Activated T-cell treated with anti-CD3 and anti-CD28 coated beads, Interleukin-2, amount 50 U/mL, for 24 hours (primary cell): Measurements from ENCODE around the gene DAB2.
A peak's percentile ranks its signal among the peaks of the same experiment; 100 is the strongest.

Source experiments
- DNase-seq: peaks from one replicate; pipeline ENCODE4 v3.0.0-alpha.2; 2020
- H3K27ac Mint-ChIP-seq: 2 replicates; pipeline ENCODE4 v1.8.0; 2020; ENCODE audit warnings: mild to moderate bottlenecking, mixed read lengths
- H3K27me3 Mint-ChIP-seq: 2 replicates; pipeline ENCODE4 v1.8.0; 2020; ENCODE audit warnings: mixed read lengths
- H3K36me3 Mint-ChIP-seq: 2 replicates; pipeline ENCODE4 v1.8.0; 2020; ENCODE audit warnings: low read depth, mixed read lengths
- H3K4me1 Mint-ChIP-seq: 2 replicates; pipeline ENCODE4 v1.8.0; 2020; ENCODE audit warnings: low read depth, mixed read lengths
- H3K4me3 Mint-ChIP-seq: 2 replicates; pipeline ENCODE4 v1.8.0; 2020; ENCODE audit warnings: mild to moderate bottlenecking, moderate library complexity, mixed read lengths
- H3K9me3 Mint-ChIP-seq: 2 replicates; pipeline ENCODE4 v1.8.0; 2020; ENCODE audit warnings: mixed read lengths

The DAB2 gene

GRCh38 chr5:39455645-39456044 lies 30.9 kb upstream of the DAB2 start:
- DNase-seq: no peak
- peaks cover 29% of the 10 kb centered on the region for H3K27me3 Mint-ChIP-seq
- no peak overlapping the region for H3K27ac Mint-ChIP-seq
- no peaks in the 10 kb centered on the region for H3K36me3 Mint-ChIP-seq
- H3K4me1 Mint-ChIP-seq: no peaks in the 10 kb centered on the region
- H3K4me3 Mint-ChIP-seq: no peak overlapping the region
- no peaks in the 10 kb centered on the region for H3K9me3 Mint-ChIP-seq

- H3K4me3 Mint-ChIP-seq: no peak overlapping the region
- H3K36me3 Mint-ChIP-seq: no peaks in the 10 kb centered on the region
- H3K9me3 Mint-ChIP-seq: no peaks in the 10 kb centered on the region
- no peak for DNase-seq
- H3K27ac Mint-ChIP-seq: no peak overlapping the region
- peaks cover 29% of the 10 kb centered on the region for H3K27me3 Mint-ChIP-seq
- no peaks in the 10 kb centered on the region for H3K4me1 Mint-ChIP-seq
Observed at GRCh38 chr5:39453606-39454005, 28.8 kb upstream of the DAB2 start.

GRCh38 chr5:39452846-39453245 lies 28.1 kb upstream of the DAB2 start:
- Mint-ChIP-seq H3K4me1 (no peaks in the 10 kb centered on the region), H3K36me3 (no peaks in the 10 kb centered on the region), H3K27me3 (peaks cover 24% of the 10 kb centered on the region), H3K9me3 (no peaks in the 10 kb centered on the region), H3K4me3 (no peak overlapping the region), H3K27ac (no peak overlapping the region)
- DNase-seq: no peak

- no peaks in the 10 kb centered on the region for H3K9me3 Mint-ChIP-seq
- no peak overlapping the region for H3K27ac Mint-ChIP-seq
- no peaks in the 10 kb centered on the region for H3K4me1 Mint-ChIP-seq
- H3K36me3 Mint-ChIP-seq: no peaks in the 10 kb centered on the region
- no peak overlapping the region for H3K4me3 Mint-ChIP-seq
- DNase-seq: no peak
- peaks cover 11% of the 10 kb centered on the region for H3K27me3 Mint-ChIP-seq
Observed at GRCh38 chr5:39451276-39451941, 26.6 kb upstream of the DAB2 start.

DNA sequence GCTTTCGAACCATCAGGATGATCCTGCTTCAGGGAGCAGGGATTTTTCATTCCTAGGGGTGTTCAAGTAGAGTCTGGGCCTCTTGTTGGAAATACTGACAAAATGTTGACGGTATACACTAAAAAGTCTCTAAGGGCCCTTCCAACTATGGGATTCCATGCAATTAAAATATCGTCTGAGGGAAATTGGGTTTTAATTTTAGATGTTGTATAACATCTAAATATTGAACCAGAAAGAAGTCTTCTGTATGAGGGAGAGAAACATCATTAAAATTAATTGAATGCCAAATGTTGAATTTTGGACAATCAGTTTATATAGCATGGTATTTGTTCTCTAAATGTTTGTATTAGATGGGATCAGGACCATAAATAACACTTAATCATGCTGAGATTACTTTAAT lies 25.7 kb upstream of the DAB2 start:
- Mint-ChIP-seq H3K27me3 (peaks cover 2% of the 10 kb centered on the region), H3K4me3 (no peak overlapping the region), H3K4me1 (no peaks in the 10 kb centered on the region), H3K36me3 (no peaks in the 10 kb centered on the region), H3K9me3 (no peaks in the 10 kb centered on the region), H3K27ac (no peak overlapping the region)
- no peak for DNase-seq

DNA sequence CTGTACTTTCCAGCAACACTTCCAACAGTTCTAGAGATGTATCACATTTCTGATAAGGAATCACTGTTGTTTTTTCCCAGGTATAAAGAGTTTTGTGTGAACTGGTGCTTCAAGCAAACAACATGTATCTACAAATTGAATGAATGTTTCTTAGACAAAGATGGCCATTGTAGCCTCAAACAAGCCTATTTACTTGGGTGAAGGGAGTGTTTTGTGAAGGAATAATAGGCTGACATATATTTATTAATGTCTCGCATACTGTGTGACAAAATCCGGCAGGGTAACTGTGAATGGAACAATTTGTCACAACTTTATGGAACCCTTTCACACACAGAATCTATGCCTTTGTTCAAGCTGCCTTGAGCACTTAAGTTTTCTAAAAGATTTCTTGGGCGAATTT lies 24.8 kb upstream of the DAB2 start:
- no peak overlapping the region for H3K27ac Mint-ChIP-seq
- no peaks in the 10 kb centered on the region for H3K27me3 Mint-ChIP-seq
- H3K9me3 Mint-ChIP-seq: no peaks in the 10 kb centered on the region
- no peaks in the 10 kb centered on the region for H3K4me1 Mint-ChIP-seq
- no peak overlapping the region for H3K4me3 Mint-ChIP-seq
- no peaks in the 10 kb centered on the region for H3K36me3 Mint-ChIP-seq
- no peak for DNase-seq

DNA sequence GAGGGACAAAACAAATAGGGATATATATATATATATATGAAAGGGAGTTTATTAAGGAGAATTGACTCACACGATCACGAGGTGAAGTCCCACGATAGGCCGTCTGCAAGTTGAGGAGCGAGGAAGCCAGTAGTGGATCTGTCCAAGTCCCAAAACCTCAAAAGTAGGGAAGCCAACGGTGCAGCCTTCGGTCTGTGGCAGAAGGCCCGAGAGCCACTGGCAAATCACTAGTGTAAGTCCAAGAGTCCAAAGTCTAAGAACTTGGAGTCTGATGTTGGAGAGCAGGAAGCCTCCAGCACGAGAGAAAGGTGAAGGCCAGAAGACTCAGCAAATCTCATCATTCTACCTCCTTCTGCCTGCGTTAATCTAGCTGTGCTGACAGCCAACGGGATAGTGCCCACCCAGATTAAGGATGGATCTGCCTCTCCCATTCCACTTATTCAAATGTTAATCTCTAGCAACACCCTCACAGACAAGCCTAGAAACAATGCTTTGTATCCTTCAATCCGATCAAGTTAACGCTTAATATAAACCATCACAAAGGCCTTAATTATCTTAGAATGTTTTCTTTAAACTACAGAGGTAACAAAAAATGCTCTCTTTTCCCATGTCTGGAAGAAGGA lies 23.8 kb upstream of the DAB2 start:
- DNase-seq: no peak
- Mint-ChIP-seq H3K27ac (no peak overlapping the region), H3K4me3 (no peak overlapping the region), H3K36me3 (no peaks in the 10 kb centered on the region), H3K4me1 (no peaks in the 10 kb centered on the region), H3K9me3 (no peaks in the 10 kb centered on the region), H3K27me3 (no peaks in the 10 kb centered on the region)

GRCh38 chr5:39447968-39448367 lies 23.2 kb upstream of the DAB2 start:
- H3K27me3 Mint-ChIP-seq: no peaks in the 10 kb centered on the region
- no peaks in the 10 kb centered on the region for H3K4me1 Mint-ChIP-seq
- H3K9me3 Mint-ChIP-seq: no peaks in the 10 kb centered on the region
- H3K4me3 Mint-ChIP-seq: no peak overlapping the region
- no peak overlapping the region for H3K27ac Mint-ChIP-seq
- H3K36me3 Mint-ChIP-seq: no peaks in the 10 kb centered on the region
- no peak for DNase-seq

- no peaks in the 10 kb centered on the region for H3K9me3 Mint-ChIP-seq
- DNase-seq: no peak
- no peaks in the 10 kb centered on the region for H3K36me3 Mint-ChIP-seq
- no peaks in the 10 kb centered on the region for H3K27me3 Mint-ChIP-seq
- H3K4me3 Mint-ChIP-seq: no peak overlapping the region
- no peak overlapping the region for H3K27ac Mint-ChIP-seq
- H3K4me1 Mint-ChIP-seq: no peaks in the 10 kb centered on the region
Observed at GRCh38 chr5:39447059-39447458, 22.3 kb upstream of the DAB2 start.

- Mint-ChIP-seq H3K36me3 (no peaks in the 10 kb centered on the region), H3K27me3 (no peaks in the 10 kb centered on the region), H3K27ac (peak overlapping the region; percentile 1), H3K9me3 (no peaks in the 10 kb centered on the region), H3K4me1 (no peaks in the 10 kb centered on the region), H3K4me3 (no peak overlapping the region)
- no peak for DNase-seq
Observed at GRCh38 chr5:39446231-39446630, 21.5 kb upstream of the DAB2 start.

- no peak for DNase-seq
- Mint-ChIP-seq H3K27me3 (peaks cover 3% of the 10 kb centered on the region), H3K4me3 (no peak overlapping the region), H3K4me1 (no peaks in the 10 kb centered on the region), H3K9me3 (no peaks in the 10 kb centered on the region), H3K36me3 (no peaks in the 10 kb centered on the region), H3K27ac (no peak overlapping the region)
Observed at GRCh38 chr5:39443911-39444310, 19.1 kb upstream of the DAB2 start.

DNA sequence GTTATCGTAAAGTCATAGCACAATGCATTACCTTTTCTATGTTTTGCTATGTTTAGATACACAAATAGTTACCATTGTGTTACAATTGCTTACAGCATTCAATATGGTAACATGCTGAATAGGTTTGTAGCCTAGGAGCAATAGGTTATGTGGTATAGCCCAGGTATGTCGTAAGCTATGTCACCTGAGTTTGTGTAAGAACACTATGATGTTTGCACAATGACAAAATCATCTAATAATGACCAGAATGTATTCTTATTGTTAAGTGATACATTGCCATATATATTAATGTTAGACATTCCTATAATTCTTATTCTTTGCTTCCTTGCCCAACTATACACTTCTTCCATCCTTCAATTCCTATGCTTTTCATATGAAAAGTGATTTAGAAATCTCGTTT lies 18.2 kb upstream of the DAB2 start:
- Mint-ChIP-seq H3K9me3 (no peaks in the 10 kb centered on the region), H3K27ac (no peak overlapping the region), H3K4me1 (no peaks in the 10 kb centered on the region), H3K4me3 (no peak overlapping the region), H3K36me3 (no peaks in the 10 kb centered on the region), H3K27me3 (peaks cover 3% of the 10 kb centered on the region)
- DNase-seq: no peak

- no peaks in the 10 kb centered on the region for H3K9me3 Mint-ChIP-seq
- DNase-seq: no peak
- H3K4me1 Mint-ChIP-seq: no peaks in the 10 kb centered on the region
- H3K4me3 Mint-ChIP-seq: no peak overlapping the region
- no peaks in the 10 kb centered on the region for H3K36me3 Mint-ChIP-seq
- H3K27ac Mint-ChIP-seq: no peak overlapping the region
- peaks cover 5% of the 10 kb centered on the region for H3K27me3 Mint-ChIP-seq
Observed at GRCh38 chr5:39441838-39442237, 17.1 kb upstream of the DAB2 start.

DNA sequence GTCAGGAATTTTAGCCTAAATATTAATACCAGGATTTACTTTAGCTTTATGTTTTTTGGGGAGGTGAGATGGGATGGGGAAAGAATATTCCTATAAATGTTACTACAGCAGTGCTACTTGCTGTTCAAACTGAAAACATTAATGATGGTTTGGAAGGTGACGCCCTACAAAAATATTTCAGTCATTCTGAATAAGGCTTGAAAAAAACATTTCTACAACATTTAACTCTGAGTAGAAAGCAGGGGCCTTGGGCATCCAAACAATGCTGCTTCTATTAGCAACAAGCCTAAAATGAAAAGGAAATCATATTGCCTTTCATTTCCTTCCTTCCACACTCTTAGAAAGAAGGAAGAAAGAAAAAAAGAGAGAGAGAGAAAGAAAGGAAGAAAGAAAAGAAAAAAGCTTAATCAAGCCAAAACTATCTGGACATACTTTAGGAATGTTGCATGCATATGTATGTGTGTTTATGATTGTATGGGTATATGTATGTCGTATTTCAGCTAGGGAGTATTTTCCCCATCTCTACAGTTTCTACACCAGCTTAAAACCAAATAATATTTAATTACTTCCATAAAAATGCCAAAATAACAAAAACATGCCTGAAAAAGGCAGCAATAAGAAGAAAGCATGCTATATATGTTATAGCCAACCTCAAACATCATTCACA lies 16.3 kb upstream of the DAB2 start:
- Mint-ChIP-seq H3K27ac (no peak overlapping the region), H3K9me3 (no peaks in the 10 kb centered on the region), H3K36me3 (no peaks in the 10 kb centered on the region), H3K4me3 (no peak overlapping the region), H3K27me3 (peaks cover 5% of the 10 kb centered on the region), H3K4me1 (no peaks in the 10 kb centered on the region)
- no peak for DNase-seq

DNA sequence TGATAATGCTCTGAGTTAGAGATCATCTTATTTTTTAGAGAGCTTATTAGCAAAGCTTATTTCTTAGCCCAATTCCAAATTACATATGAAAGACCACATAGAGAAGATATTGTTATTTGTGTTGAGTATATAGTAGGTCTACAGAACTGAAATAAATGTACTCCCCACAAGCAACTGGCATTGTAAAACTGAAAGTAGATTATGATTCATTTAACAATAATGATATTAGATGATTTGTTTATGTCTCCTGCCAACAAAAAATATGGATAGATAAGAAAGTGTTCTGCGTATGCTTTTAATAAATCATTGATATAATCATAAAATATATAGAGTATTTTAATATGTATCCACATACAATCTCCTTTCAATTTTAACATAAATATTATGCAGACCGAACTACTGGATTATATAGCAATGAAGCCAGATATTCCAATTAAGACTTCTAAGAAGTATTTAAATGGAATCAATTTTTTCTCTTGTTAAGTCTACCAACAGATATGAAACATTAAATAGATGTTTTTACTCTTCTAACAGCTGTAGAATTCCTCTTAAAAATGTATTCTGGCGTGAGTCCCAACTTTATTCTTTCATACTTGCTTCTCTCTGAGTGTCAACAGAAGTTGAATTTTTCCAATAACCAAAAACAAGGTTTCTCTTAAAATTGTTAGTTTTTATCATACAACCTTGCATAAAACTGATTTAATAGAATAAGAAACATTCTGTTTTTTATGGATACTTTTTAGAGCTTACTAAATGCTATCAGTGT lies 15.6 kb upstream of the DAB2 start:
- Mint-ChIP-seq H3K4me3 (no peak overlapping the region), H3K36me3 (no peaks in the 10 kb centered on the region), H3K27me3 (peaks cover 5% of the 10 kb centered on the region), H3K4me1 (no peaks in the 10 kb centered on the region), H3K27ac (no peak overlapping the region), H3K9me3 (no peaks in the 10 kb centered on the region)
- no peak for DNase-seq
